A549 (cell line): ENCODE measurements around the gene RTP1.

ENCODE experiments used
- CTCF ChIP-seq: fragments of >200 bp; sonication (Bioruptor Twin); formaldehyde crosslinking; IDR thresholded peaks from 3 replicates; pipeline ENCODE4 v1.5.1; 2016
- HDAC2 ChIP-seq: fragments of 200-600 bp; sonication (generic); IDR thresholded peaks from 2 replicates; pipeline ENCODE4 v1.6.1; 2016
- KDM5A ChIP-seq: fragments of 200-600 bp; sonication (generic); IDR thresholded peaks from 2 replicates; pipeline ENCODE4 v1.6.1; 2016; ENCODE audit warnings: antibody characterized with exemption, mild to moderate bottlenecking
- PBX3 ChIP-seq: IDR thresholded peaks from 2 replicates; pipeline ENCODE4 v1.6.1; 2012
- POLR2A ChIP-seq: IDR thresholded peaks from 2 replicates; pipeline ENCODE4 v1.6.1; 2012; ENCODE audit warnings: mild to moderate bottlenecking, low read length

GRCh38 chr3:187247398-187247797 lies 50.1 kb downstream of the RTP1 start:
- TF ChIP-seq CTCF (no peak), KDM5A (no peak), POLR2A (no peak), HDAC2 (no peak), PBX3 (no peak)
